MM.1S (cell line): ENCODE results near the gene CKMT2.

Experiments used
- DNase-seq: peaks from one replicate; pipeline ENCODE4 v3.0.0-alpha.2; 2015
- H2AFZ ChIP-seq: fragments of 300-600 bp; sonication (generic); 2 replicates; pipeline ENCODE4 v1.6.0; 2016; ENCODE audit warnings: antibody characterized with exemption, low read length
- H3F3A ChIP-seq: fragments of 300-600 bp; sonication (generic); 2 replicates; pipeline ENCODE4 v1.6.1; 2016; ENCODE audit warnings: mild to moderate bottlenecking, antibody characterized with exemption, low read length, moderate library complexity, mixed read lengths; ENCODE audit not compliant: insufficient read depth
- H3K27ac ChIP-seq: fragments of 300-600 bp; sonication (generic); 2 replicates; pipeline ENCODE4 v1.5.1; 2016; ENCODE audit warnings: mild to moderate bottlenecking, low read length
- H3K27me3 ChIP-seq: fragments of 300-600 bp; sonication (generic); replicated peaks from 2 replicates; pipeline ENCODE4 v1.6.0; 2016; ENCODE audit warnings: low read length; ENCODE audit not compliant: insufficient read depth
- H3K36me3 ChIP-seq: fragments of 300-600 bp; sonication (generic); replicated peaks from 2 replicates; pipeline ENCODE4 v1.6.1; 2016; ENCODE audit warnings: mild to moderate bottlenecking, low read length, mixed read lengths; ENCODE audit not compliant: insufficient read depth
- H3K4me1 ChIP-seq: fragments of 300-600 bp; sonication (generic); 2 replicates; pipeline ENCODE4 v1.6.1; 2016; ENCODE audit warnings: low read length, mixed read lengths
- H3K4me2 ChIP-seq: fragments of 300-600 bp; sonication (generic); 2 replicates; pipeline ENCODE4 v1.6.0; 2016; ENCODE audit warnings: low read depth, low read length
- H3K4me3 ChIP-seq: fragments of 300-600 bp; sonication (generic); 2 replicates; pipeline ENCODE4 v1.5.1; 2016; ENCODE audit warnings: low read length, mixed read lengths
- H3K79me2 ChIP-seq: fragments of 300-600 bp; sonication (generic); 2 replicates; pipeline ENCODE4 v1.6.1; 2016; ENCODE audit warnings: mixed run types, low read length, mixed read lengths
- H3K9ac ChIP-seq: fragments of 300-600 bp; sonication (generic); 2 replicates; pipeline ENCODE4 v1.6.1; 2016; ENCODE audit warnings: low read length, mixed read lengths
- H3K9me2 ChIP-seq: fragments of 300-600 bp; sonication (generic); replicated peaks from 2 replicates; pipeline ENCODE4 v1.6.1; 2016; ENCODE audit warnings: mild to moderate bottlenecking, low read length, mixed read lengths; ENCODE audit not compliant: insufficient read depth
- H3K9me3 ChIP-seq: fragments of 300-600 bp; sonication (generic); replicated peaks from 2 replicates; pipeline ENCODE4 v1.6.1; 2016; ENCODE audit warnings: mild to moderate bottlenecking, low read length, mixed read lengths; ENCODE audit not compliant: insufficient read depth
- H4K20me1 ChIP-seq: fragments of 300-600 bp; sonication (generic); 2 replicates; pipeline ENCODE4 v1.6.1; 2016; ENCODE audit warnings: mild to moderate bottlenecking, low read length, moderate library complexity, mixed read lengths; ENCODE audit not compliant: insufficient read depth
- EZH2 ChIP-seq: fragments of 300-600 bp; sonication (generic); optimal IDR thresholded peaks from 2 replicates; pipeline ENCODE3; 2017; ENCODE audit warnings: low read depth, mild to moderate bottlenecking, antibody characterized with exemption, low read length, mixed read lengths
- EZH2phosphoT487 ChIP-seq: fragments of 300-600 bp; sonication (generic); IDR thresholded peaks from 2 replicates; pipeline ENCODE4 v1.6.1; 2018; ENCODE audit warnings: antibody characterized with exemption, low read length
- TF ChIP-seq, protein P1 (sequence below): fragments of 300-600 bp; sonication (generic); IDR thresholded peaks from 2 replicates; pipeline ENCODE4 v1.5.1; 2016; ENCODE audit warnings: antibody characterized with exemption, low read length, mixed read lengths

Gene CKMT2

DNA sequence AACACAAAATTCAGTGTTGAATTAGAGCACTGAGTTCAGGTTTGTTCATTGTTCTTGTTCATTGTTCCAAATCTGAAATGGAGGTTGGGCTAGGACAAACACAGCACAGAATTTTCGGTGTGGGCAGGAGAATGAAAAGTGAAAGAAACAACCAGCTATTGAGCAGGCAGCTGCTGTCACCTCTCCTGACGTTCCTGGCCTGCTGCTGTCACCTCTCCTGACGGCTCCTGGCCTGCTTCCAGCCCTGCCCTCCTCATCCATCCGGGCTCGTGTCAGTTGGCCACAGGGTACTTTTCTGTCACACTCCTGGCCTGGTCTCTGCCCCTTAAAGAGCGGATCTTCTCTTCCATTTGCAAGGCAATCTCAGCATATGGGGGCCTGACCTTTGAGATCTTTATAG is 45.2 kb upstream of the CKMT2 start:
- Histone ChIP-seq H4K20me1 (no peaks in the 10 kb centered on the region), H3K27me3 (no peaks in the 10 kb centered on the region), H3K4me2 (peak overlapping the region; percentile 65), H3K9me3 (no peaks in the 10 kb centered on the region), H3K4me3 (peak overlapping the region; percentile 18; the same call in 1 of the 2 replicates), H3K9ac (peak overlapping the region; percentile 28; the same call in 1 of the 2 replicates), H2AFZ (peak overlapping the region; percentile 83), H3F3A (no peaks in the 10 kb centered on the region), H3K27ac (no peak overlapping the region), H3K9me2 (no peaks in the 10 kb centered on the region), H3K4me1 (peaks cover 6% of the 10 kb centered on the region; the same call in 1 of the 2 replicates), H3K79me2 (no peaks in the 10 kb centered on the region), H3K36me3 (no peaks in the 10 kb centered on the region)
- TF ChIP-seq, protein P1, sequence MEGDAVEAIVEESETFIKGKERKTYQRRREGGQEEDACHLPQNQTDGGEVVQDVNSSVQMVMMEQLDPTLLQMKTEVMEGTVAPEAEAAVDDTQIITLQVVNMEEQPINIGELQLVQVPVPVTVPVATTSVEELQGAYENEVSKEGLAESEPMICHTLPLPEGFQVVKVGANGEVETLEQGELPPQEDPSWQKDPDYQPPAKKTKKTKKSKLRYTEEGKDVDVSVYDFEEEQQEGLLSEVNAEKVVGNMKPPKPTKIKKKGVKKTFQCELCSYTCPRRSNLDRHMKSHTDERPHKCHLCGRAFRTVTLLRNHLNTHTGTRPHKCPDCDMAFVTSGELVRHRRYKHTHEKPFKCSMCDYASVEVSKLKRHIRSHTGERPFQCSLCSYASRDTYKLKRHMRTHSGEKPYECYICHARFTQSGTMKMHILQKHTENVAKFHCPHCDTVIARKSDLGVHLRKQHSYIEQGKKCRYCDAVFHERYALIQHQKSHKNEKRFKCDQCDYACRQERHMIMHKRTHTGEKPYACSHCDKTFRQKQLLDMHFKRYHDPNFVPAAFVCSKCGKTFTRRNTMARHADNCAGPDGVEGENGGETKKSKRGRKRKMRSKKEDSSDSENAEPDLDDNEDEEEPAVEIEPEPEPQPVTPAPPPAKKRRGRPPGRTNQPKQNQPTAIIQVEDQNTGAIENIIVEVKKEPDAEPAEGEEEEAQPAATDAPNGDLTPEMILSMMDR = no peak
- TF ChIP-seq EZH2 (no peak), EZH2phosphoT487 (no peak)
- DNase-seq = peak; percentile 23

DNA sequence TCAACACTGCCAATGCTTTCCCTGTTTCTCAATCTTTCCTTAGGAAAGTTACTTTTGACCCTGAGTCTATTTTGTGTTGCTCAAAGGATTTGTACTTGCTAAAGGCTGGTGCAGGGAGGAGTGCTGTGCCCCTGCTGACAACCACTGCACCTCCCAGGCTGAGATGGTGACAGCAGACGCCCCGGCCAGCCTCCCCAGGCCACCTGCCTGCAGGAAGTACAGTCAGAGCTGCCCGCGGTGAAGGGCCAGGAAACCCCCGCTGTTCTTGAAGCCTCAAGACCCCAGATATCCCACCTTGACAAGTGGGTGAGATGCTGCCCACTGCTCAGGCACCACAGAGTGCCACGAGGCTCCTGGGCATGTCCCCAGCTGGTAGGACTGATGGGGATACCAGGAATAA is 44.2 kb upstream of the CKMT2 start:
- Histone ChIP-seq H3K36me3 (no peaks in the 10 kb centered on the region), H4K20me1 (no peaks in the 10 kb centered on the region), H3K9ac (no peak overlapping the region), H3K4me1 (peaks cover 6% of the 10 kb centered on the region; the same call in 1 of the 2 replicates), H3K4me3 (no peak overlapping the region), H3K27me3 (no peaks in the 10 kb centered on the region), H3K4me2 (no peak overlapping the region), H3K9me2 (no peaks in the 10 kb centered on the region), H3F3A (no peaks in the 10 kb centered on the region), H2AFZ (no peak overlapping the region), H3K79me2 (no peaks in the 10 kb centered on the region), H3K9me3 (no peaks in the 10 kb centered on the region), H3K27ac (no peak overlapping the region)
- TF ChIP-seq EZH2 = no peak
- TF ChIP-seq EZH2phosphoT487 = no peak
- TF ChIP-seq, protein P1 = no peak
- DNase-seq = no peak

DNA sequence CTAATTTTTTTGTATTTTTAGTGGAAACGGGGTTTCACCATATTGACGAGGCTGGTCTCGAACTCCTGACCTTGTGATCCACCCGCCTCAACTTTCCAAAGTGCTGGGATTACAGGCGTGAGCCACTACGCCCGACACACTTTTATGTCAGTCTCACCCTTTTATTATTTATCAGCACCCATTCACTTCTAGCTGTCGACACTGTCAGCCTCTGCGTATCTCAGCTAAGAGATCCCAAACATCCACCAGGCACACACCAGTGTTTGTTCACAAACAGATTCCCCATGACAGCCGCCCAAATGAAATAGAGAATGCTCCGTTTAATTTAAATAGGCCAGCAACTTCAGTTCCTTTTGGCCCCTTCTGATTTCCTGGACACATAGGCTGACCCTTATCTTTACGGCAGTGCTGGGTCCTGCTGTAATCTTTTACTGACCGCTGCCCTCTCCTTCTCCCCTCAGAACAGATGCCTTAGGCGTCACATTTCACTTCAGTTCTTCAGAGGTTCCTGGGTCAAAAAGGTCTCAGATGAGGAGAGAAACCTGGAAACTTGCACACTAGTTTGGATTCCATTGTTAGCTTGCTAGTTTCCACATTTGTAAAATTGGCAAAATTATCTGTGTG is 43.1 kb upstream of the CKMT2 start:
- no peaks in the 10 kb centered on the region for H3K9me2 ChIP-seq
- peaks cover 6% of the 10 kb centered on the region; the same call in 1 of the 2 replicates for H3K4me1 ChIP-seq
- TF ChIP-seq EZH2 = no peak
- TF ChIP-seq, protein P1 = no peak
- H4K20me1 ChIP-seq = no peaks in the 10 kb centered on the region
- no peaks in the 10 kb centered on the region for H3K27me3 ChIP-seq
- H3F3A ChIP-seq = no peaks in the 10 kb centered on the region
- no peaks in the 10 kb centered on the region for H3K9me3 ChIP-seq
- H3K36me3 ChIP-seq = no peaks in the 10 kb centered on the region
- no peak for DNase-seq
- no peak overlapping the region for H3K9ac ChIP-seq
- no peak overlapping the region for H3K27ac ChIP-seq
- H3K79me2 ChIP-seq = no peaks in the 10 kb centered on the region
- no peak overlapping the region for H3K4me3 ChIP-seq
- H3K4me2 ChIP-seq = no peak overlapping the region
- H2AFZ ChIP-seq = no peak overlapping the region
